ENCODE data around the gene FAM20C. TPM values are rescaled to one million over a fixed set of nuclear protein-coding genes. Genes with fewer than 3 reads are reported as not detected.
"Not testable (repeated sequence)": the region's sequence is repeated elsewhere in the genome, so short reads cannot be mapped to it uniquely, and the experiment has no call there.

Gene FAM20C
- total RNA-seq, 1 experiment from 2014 or later: 300 TPM

DNA sequence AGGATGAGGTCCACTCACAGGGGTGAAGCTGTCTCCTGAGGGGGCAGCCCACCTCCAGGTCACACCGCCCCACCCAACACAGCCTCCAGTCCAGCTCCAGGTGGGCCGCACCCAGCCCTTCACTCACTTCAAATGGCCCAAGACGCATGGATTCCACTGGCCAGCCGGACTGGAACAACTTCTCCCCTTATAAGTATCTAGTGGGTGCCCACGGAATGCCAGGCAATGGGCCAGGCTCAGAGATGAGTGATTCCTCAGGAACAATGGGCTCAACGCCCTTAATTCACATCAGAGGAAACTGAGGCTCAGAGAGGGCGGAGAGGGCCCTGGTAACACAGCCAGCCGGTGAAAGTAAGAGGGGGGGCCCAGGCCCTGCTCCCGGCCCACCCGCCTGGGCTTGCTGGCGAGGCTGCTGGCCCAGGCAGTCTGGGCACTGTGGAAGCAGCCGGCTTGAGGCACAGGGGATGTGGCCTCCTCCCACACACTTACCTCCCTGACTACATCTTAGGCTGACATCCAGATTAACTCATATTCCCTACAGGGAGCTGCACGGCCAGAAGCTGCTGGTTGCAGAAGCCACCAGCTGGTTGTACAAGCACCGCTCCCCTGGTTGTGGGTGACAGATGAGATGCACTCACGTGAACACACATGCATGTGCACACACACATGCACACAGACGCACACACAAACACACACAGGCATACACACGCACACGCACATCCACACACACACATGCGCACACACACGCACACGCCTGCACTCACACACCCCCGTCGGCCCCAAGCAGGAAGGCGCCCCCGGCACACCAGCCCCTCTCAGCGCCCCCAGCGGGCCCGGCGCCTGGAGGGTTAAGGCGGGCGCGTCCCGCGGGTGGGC is 1.0 kb upstream of the FAM20C start:
- peak; percentile 84 for DNase-seq (ENCODE audit: low read depth)

DNA sequence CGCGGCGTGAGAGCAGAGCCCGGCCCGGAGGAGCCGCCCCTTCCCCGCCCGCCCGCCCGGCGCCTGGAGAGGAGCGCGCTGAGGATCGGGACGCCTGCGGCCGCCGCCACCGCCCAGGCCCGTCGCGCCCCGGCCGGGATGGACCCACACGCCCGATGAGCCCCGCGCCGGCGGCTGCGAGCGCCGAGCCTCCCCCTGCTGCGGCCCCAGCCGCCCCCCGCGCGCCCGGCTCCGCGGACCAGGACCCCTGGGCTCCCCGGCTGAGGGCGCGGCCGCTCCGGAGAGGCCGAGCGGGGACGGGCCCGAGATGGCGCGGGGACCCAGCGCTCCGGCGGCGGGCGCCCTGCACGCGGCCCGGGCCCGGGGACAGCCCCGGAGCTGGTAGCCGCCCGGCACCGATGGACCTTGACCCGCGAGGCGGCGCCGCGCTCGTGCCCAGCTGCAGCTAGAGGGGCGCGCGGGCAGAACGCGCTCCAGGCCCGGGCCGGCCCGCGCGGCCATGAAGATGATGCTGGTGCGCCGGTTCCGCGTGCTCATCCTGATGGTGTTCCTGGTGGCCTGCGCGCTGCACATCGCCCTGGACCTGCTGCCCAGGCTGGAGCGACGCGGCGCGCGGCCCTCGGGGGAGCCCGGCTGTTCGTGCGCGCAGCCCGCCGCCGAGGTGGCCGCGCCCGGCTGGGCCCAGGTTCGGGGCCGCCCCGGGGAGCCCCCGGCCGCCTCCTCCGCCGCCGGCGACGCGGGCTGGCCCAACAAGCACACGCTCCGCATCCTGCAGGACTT is 520 bp downstream of the FAM20C start:
- DNase-seq (ENCODE audit: low read depth): no peak

DNA sequence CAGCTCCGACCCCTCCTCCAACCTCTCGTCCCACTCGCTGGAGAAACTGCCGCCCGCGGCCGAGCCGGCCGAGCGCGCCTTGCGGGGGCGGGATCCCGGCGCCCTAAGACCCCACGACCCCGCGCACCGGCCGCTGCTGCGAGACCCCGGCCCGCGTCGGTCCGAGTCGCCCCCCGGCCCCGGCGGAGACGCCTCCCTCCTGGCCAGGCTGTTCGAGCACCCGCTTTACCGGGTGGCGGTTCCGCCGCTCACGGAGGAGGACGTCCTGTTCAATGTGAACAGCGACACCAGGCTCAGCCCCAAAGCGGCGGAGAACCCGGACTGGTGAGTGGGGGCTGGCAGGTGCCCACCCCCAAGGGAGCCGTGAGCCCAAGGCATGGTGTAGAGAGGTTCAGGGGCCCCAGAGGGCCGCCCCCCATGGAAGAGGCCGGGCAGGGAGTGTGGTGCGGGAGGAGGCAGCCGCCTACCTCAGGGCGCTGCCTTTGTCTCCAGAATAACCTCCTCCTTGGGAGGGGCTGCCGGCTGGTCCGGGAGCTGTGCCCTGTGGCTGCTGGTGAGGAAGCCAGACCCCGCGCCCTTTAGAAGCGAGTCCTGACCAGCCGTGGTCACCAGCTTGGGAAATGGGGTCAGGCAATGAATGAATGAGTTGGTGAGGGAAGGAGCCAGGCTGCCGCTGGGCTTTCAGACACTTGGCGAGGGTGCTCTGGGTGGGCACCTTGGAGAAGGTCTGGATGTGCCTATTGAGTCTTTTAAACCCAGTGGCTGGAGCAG is 1.3 kb downstream of the FAM20C start:
- no peak for DNase-seq (ENCODE audit: low read depth)

DNA sequence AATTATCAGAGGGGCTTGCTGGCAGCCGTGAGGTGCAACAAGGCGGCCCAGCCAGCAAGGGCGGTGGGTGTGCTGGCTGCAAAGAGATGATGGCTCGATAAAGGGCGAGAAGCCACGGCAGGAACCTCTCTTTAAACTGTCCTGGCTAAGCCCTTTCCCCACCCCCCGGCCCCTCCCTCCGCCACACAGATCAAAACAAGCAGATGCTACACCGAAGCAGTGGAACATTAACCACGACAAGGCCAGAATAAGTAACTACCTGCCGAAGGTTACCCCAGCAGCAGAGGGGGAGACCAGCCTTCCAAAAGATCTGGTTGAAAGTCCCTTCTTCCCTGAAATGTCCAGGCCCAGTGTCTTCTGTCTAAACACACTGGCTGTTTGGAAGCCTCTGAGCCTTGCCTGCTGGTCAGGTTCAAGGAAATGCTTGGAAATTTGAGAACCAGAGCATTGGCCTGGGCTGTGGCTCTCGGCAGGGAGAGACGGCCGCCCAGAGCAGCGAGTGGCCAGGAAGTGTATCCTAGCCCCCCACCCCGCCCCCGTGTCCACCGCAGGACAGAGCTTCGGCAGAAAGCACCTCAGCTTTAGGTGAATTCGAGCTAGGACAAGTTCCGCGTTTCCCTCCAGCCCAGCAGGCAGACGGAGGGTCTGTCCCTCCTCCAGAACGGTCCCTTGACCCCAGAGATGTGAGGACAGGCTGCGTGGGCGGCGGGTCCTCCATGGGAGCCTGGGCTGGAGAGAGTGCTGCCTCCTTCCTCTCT is 2.1 kb downstream of the FAM20C start:
- DNase-seq (ENCODE audit: low read depth): no peak

DNA sequence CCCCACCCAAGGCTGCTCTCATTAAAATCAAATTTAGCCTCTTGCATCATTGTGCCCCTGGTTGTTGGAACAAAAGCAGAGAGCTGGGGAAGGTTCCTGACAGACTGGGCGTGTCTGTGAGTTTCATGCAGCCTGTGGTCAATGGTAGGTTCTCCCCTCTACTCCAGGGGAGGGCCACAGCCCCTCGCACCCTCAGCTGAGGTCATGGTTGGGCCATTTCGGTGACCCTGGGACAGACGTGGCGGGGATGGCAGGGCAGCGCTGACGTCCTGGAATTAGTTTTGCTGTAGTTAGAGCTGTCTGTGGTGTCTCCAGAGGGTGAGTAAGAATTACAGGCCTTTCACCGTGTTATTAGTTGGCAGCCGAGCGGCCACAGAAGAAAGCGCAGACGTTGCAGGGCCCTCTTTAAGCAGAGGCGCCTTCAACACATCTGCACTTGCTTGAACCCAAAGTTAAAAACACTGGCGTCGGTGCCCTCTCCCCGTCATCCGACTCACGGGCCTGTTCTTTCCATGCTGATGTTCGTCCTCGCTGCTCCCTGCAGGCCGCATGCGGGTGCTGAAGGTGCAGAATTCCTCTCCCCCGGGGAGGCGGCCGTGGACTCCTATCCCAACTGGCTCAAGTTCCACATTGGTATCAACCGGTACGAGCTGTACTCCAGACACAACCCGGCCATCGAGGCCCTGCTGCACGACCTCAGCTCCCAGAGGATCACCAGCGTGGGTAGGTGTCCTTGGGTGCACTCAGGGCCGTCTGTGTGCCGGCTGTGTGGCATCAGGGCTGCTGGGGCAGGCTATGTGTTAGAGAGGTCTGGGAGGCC is 2.8 kb downstream of the FAM20C start:
- DNase-seq (ENCODE audit: low read depth): no peak

DNA sequence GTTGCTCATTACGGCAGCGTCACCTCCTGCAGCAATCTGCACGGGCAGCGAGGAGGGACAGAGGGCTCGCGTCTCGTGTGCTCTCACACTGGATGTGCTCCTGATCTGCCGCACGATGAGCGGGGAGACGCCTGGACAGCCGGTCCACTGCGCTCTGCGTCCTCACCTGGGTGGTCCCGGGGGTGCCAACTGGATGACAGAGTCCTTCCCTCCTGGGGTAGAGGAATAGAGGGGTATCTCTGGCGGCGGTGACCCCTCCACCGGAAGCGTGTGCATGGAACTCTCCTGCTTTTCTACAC is 3.4 kb downstream of the FAM20C start:
- DNase-seq (ENCODE audit: low read depth): no peak

DNA sequence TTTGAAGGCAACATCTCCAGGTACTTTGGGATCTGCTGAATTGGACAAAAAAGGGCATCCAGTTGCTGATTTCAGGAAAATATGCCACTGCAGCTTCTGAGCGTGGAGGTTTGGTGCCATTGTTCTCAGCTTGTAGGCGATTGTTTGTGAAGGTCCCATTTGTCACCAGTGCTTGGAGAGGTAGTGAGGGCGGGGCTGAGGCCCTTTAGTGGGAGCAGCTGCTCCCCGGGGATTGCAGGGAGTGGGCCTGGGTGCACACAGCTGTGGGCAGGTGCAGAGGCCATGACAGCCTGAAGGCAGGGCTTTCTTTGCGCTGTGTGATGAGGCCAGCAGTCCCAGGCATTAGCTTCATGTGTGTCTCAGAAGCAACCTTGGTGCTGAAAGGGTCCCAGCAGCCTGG is 3.9 kb downstream of the FAM20C start:
- no peak for DNase-seq (ENCODE audit: low read depth)

DNA sequence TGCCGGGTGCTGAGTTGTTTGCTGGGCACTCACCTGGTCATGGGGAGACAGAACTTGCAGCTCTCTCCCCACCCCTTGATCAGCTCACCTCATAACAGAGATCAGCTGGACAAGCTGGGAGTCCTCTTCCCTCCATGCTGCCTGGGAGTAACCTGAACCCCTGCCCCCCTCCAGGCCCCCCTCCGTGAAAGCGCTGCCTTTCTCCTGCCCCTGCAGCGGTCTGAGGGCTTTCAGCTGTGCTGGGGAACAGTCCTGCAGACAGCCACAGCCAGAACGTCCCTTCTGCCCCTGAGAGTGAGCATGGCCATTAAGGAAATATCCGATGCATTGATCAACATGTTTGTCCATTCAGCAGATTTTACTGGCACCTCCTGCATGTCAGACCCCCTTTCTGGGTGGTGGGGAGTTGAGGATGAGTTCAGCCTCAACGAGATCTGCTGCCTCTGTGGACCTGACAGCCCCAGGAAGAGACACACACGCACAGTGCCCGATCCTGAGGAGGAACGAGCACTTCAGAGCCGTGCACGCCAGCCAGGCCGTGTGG is 4.5 kb downstream of the FAM20C start:
- DNase-seq (ENCODE audit: low read depth): no peak

DNA sequence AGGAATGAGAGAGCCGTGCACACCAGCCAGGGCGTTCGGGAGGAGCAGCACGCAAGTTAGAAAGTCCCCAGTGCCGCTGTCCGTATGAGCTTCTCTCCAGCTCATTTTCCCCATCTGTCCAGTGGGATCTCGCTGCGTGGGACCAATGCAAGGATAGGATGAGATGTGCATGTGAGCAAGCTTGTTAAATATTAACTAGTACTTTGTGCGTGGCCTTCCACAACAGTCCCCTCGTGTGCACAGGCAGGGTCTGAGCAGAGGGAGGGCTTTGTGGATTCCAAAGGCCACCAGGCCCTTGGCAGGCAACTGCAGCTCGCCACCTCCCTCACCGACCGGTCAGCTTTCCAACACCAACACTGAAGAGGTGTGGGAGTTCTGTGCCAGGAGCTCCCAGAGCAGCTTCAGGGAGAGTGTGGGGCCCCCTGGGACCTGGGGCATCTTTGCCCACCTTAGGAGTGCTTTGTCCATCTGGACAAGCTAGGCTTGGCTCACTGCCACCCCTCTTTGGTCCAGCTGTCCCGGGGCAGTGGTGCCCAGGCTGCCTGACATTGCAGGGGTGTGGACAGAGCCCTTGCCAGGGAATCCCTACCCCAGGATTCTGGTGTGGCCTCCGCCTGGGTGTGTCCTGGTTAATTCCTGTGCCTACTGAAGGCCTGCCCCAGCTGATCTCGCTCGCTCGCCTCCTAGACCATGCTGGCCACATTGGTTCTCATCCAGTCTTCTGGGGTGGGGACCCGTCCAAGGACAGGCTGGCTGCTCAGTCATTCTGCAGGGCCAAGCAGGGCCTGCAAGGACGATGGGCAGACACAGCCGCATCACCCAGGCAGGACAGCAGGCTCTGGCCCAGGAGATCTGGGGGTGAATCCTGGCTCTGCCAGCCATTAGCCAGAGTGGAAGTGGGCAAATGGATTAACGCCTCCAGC is 5.3 kb downstream of the FAM20C start:
- DNase-seq (ENCODE audit: low read depth): no peak

DNA sequence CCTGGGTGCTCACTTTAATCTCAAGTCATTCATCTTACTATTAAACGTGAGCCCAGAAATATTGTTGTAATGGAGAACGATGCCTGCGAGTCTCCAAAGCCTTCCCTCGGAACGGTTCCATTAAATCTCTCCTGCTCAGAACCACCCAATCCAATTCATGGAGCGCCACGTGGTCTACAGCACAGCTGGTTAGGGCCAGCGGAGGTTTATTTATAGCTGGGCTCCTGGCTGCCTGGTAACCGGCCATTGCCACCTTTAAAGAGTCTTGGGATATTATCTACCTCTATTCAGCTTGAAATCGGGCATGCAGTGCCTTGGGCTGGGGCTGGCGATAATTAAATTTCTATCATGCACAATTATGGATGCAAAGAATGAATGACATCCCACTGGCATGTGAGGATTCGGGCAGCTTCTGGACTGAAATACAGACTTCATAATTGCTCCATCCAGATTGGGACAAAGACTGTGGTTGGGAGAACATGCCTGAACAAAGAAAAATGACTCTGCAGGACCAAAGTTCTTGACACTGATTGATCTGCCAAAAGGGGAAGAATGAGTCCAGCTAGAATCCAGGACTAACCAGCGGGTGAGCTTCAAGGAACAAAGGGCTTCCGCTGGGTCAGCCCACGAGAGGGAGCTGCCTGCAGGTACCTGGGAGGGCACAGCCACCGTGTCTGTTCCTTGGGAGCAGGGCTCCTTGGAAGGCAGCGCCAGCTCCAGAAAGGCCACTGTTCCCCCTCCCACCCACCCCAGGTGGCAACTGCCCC is 7.3 kb downstream of the FAM20C start:
- DNase-seq (ENCODE audit: low read depth): no peak

DNA sequence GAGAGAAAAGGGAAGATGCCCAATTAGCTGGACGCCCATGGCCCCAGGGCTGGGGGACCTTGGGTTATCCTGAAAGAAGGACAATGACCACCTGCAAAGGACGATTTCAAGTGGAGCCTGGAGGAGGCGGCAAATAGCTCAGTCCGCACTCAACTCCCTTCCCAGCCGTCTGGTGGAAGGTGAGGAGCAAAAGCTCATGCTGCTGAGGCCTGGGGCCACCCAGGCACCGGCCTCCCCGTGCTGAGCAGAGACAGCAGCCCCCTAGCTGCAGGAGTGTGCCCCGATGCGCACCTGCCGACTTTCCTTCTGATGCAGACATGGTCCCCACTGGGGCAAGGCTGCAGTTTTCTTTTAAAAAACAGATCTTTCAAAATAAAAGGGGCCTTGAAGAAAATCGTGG is 7.9 kb downstream of the FAM20C start:
- no peak for DNase-seq (ENCODE audit: low read depth)

DNA sequence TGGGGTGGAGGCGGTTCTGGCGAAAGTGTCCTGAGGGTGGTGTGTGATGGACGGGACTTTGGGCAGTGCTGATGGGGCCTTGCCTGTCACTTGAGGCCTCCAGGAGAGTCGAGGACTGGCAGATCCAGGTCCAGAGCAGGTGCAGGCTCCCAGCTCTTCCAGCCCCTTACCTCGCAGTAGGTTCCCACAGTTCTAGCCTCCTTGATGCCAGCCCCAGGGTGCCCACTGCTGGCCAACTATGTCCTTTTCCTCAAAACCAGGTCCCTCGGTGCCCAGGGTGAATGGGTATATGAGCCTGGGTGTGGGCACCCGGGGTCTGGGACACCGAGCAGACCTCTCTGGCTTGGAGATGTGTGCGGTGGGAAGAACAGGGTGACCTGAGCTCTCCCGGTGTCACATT is 8.3 kb downstream of the FAM20C start:
- DNase-seq (ENCODE audit: low read depth): no peak

DNA sequence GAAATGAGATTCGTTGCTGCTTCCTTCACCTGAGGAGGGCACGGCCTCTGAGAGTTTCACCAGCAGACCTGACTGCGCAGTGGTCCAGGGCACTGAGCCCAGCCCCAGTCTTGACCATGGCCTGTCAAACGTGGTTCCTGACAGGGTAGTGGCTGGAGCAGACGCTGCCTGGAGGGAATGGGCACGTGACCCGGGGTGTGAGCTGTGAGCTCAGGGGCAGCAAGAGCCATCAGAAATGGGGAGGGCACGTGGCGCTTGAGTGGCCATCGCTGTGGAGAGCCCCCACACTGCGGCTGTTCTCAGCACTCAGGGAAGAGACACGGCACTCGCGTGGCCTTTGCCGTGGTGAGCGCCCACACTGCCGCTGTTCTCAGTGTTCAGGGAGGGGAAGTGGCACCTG is 12.0 kb downstream of the FAM20C start:
- no peak for DNase-seq (ENCODE audit: low read depth)

DNA sequence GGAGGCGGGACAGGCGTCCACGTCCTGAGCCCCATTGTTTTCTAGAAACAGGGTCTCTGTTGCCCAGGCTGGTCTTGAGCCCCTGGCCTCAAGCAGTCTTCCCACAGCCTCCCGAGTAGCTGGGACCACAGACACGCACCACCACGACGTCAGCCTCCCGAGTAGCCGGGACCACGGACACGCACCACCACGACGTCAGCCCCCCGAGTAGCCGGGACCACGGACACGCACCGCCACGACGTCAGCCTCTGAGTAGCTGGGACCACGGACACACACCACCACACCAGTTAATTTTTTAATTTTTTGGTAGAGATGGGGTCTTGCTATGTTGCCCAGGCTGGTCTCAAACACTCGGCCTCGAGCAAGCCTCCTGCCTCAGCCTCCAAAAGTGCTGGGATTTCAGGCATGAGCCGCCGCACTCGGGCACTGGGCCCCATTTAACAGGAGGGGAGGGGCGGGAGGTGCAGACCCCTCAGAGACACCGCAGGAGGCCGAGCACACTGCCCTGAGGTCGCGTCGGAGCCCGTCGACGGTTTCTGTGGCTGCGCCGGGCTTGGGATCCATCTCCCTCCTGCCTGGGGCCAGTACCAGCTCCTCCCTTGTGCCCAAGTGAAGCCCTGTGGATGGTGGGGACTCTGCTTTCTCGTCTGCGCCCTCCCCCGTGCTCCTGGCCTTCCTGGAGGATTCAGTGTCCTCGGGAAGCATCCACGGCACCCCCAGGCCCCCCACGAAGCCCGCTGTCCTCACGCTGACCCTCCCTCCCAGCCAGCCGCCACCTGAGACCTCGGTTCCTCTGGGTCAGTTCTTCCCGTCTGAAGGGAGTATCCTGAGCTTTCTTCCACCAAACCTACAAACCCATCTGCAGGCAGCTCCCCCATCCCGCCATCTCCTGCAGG is 13.0 kb downstream of the FAM20C start:
- DNase-seq (ENCODE audit: low read depth): no peak

DNA sequence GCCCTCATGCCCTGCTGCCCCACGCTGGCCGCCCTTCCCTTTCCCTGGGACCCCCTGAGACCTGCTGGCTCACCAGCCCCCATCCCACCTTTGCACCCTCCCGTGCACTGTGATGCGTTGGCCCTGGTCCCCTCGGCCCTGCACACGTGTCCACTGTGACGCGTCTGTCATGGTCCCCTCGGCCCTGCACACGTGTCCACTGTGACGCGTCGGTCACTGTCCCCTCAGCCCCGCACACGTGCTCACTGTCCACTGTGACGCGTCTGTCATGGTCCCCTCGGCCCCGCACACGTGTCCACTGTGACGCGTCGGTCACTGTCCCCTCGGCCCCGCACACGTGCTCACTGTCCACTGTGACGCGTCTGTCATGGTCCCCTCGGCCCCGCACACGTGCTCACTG is 14.0 kb downstream of the FAM20C start:
- not testable (repeated sequence) for DNase-seq (ENCODE audit: low read depth)

DNA sequence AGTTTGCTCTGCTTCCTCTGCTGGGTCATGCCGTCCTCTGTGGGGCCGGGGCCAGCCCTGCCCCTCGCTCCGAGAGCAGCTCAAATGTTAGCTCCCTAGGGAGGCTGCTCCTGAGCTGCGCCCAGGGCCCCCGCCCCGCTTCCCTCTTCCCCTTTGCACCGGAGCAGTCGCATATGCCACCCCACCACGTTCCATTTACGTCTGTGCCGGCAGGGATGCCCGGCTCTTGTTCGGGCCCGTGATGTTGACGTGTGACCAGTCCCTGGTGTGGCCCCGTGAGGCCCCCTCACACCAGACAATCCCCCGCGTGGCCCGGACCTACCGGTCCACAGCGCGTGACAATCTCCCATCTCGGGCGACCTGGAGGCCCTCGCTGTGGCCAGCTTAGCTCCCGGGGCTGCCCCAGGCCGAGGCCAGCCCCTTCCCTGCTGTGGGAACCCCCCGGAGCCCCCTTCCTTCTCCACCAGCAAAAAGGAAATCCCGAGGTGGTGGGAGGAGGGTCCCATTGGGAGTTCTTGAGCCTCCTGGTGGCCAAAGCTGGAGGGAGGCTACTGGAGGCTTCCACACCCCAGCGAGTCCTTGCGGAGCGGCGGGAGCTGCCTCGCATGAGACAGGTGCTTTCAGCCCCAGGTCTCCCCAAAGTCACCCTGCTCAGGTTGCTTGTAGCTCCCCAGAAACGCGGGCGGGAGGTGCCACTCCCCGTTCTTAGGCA is 15.2 kb downstream of the FAM20C start:
- no peak for DNase-seq (ENCODE audit: low read depth)

DNA sequence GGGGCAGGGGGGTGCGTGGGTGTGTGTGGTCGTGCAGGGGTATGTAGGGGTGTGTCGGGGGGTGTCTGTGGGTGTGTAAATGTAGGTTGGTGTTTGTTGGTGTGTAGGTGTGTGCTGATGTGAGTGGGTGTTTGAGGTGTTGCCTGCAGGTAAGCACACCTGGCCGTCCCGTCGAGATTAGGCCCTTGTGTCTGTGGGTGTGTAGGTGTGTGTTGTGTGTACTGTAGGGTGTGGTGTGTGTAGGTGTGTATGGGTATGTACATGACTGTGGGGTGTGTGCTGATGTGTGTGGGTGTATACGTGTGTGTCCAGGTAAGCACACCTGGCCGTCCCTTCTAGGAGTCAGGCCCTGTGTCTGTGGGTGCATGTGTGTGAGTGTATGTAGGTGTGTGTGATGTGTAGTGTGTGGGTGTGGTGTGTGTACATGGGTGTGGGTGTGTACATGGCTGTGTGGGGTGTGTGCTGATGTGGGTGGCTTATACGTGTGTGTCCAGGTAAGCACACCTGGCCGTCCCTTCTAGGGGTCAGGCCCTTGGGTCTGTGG is 15.8 kb downstream of the FAM20C start:
- no peak for DNase-seq (ENCODE audit: low read depth)
